HG02852 (cell line): ENCODE data around the gene XCR1.
"Not testable (repeated sequence)": the region's sequence is repeated elsewhere in the genome, so short reads cannot be mapped to it uniquely, and the experiment has no call there.

Source experiments
- ATAC-seq: cut with Tn5 transposase; IDR thresholded peaks from one replicate; pipeline ENCODE4 v1.9.1; 2021; ENCODE audit warnings: mild to moderate bottlenecking, moderate library complexity; ENCODE audit not compliant: unreplicated experiment

XCR1 gene

GRCh38 chr3:46007280-46007679 lies 20.0 kb downstream of the XCR1 start:
- no peak for ATAC-seq

GRCh38 chr3:46006238-46007032 lies 20.8 kb downstream of the XCR1 start:
- no peak for ATAC-seq

- not testable (repeated sequence) for ATAC-seq
Measured at GRCh38 chr3:46003706-46004105, 23.6 kb downstream of the XCR1 start.

- ATAC-seq = no peak
Measured at GRCh38 chr3:46001178-46001577, 26.1 kb downstream of the XCR1 start.

DNA sequence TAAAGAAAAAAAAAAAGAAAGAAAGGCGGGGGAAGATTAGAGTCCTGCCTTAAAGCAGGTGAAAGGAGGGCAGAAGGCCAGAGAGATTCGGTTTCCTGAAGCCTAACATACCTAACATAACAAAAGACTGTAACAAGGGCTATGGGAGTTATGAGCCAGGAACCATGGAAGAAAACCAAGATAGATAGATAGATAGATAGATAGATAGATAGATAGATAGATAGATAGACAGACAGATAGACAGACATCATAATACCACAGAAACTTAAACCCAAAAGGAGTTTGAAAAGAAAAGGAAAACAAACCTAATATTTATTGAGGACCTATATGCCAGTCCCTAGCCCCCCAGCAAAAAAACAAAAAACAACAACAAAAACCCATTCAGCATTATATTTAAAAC lies 29.3 kb downstream of the XCR1 start:
- no peak for ATAC-seq

- not testable (repeated sequence) for ATAC-seq
Measured at GRCh38 chr3:45997499-45997898, 29.8 kb downstream of the XCR1 start.

DNA sequence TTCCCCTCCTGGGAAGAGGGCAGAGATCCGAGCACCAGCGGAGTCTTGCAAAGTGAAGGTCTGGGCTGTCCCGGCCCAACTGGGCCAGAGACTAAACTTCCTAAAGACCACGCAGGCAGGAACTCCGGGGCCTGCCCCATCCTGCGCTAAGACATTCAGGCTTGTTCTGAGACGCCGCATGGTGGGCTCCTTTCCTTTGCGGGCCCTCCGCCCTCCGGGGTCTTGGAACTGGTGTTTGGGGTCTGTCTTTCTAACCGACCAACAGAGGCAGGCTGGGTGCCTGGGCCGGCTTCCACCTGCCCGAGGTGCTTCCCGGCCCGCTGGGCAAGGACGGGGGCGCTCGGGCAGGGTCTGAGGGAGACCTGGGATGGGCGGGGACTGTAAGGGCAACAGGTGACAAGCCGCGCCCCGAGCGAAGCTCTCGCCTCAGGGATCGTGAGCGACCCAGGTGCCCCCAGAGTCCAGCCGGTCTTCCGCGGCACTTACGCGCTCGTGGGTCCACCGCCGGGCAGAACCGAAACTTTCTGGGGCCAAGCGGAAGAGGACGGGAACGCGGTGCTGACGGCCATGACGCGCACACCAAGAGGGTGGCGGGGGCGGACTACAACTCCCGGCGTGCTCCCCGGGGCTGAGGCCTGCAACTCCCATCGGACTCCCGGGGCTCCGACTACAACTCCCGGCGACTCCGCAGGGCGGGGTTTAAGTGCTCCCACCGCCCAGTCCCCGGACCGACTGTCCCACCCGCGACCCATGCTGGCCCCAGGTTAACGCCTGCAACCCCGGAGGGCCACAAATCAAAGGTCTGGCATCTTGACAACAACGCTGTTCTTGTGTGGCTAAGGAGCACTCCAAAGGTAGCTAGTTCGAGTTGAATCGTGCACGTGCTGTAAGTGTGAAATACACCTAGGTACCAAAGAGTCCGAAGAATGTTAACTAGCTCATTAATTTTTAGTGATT lies 31.8 kb downstream of the XCR1 start, which contains the start of gene FYCO1:
Gene FYCO1 (minus strand): TSS at position 589 of the 957 bp plus-strand sequence. CDS start 10,914 bp downstream, outside the sequence.
- ATAC-seq = peak; percentile 92

- ATAC-seq = peak; percentile 8
Measured at GRCh38 chr3:45994419-45995235, 32.7 kb downstream of the XCR1 start.

DNA sequence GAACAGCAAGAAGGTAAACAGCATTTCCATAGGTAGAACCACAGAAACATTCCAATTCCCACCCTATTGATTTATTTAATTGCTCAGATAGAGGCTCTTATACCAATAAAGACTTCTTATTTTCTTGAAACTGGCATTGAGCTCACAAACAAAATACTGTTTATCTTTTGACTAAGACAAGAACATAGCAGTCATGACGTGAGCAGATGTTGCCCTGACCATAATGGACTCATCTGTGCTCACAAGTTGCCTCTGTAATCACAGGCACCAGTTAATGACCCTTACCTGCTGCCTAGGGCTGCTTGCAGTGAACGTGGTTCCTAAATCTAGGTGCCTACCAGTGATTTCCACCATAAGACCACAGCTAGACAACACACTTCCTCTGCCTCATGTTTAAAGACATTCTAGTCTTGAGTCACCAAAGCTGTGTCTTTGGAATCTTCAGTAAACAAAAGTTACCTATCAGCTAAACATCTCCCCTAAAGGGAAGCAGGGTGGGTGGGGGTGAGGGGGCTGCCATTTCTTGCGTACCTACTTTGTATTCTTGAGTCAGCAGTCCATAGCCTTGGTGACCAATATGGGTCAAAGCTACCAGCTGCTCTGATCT lies 33.8 kb downstream of the XCR1 start:
- no peak for ATAC-seq

DNA sequence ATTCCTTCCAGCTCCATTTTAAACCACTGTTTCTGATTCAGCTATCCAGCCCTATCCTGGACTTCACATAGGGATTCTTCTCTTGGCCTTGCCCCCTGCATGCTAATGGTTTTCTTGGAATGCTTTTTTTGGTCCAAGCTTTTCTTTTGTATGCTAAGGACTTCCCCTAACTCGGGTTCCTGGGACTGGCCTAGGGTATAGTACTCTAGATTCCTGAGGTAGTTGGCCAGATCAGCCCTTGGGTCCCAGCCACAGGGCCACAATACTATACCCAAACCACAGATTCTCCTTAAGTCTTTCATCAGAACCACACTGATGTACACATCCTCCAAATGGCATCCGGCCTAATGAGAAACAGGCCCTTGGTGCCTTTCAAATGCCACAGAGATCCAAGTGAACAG lies 34.5 kb downstream of the XCR1 start:
- no peak for ATAC-seq

DNA sequence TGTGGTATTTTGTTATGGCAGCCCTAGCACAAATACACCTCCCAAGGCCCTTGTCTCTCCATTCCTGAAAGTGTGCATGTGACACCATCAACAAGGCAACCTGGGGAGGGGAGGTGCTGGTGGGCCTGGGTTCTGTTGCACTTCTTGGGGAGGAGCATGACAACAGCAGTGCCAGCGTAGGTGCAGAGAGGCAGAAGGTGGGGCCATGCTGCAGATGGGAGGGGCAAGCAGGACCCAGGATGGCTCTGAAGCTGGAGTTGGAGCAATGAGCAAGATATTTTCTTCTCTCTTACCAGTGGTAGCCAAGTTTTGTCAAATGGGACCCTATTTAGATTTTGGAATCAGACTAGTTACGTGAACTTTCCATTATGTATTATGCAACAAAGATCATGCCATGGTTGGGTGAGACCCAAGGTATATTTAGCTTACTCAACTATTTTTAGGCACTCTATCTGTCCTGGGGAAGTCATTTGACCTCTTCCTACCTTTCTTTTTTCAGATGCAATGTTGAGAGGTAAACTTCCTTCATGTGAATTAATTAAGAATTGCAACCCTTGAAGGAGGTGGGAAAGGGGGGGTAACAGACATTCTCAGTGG lies 35.1 kb downstream of the XCR1 start:
- no peak for ATAC-seq

- no peak for ATAC-seq
Measured at GRCh38 chr3:45991341-45991740, 35.9 kb downstream of the XCR1 start.

GRCh38 chr3:45990181-45990580 lies 37.1 kb downstream of the XCR1 start:
- ATAC-seq = no peak

DNA sequence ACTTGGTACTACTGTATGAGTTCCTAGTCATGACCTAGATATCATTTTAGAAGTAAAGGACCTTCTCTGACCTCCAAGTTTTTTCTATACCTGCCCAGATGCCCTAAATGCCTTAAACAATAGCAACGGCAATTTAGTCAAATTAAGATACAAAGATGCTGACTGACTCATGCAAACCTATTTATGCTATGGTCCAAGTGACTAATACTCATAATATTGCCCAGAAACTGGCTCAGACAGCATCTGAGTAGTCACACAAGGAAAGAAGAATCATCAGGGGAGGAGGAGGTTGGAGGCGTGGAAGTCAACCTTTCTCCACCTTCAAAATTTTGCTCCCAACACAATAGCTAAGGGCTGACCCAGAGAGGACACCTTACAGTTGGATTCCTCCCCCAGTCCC lies 38.5 kb downstream of the XCR1 start:
- no peak for ATAC-seq

- no peak for ATAC-seq
Measured at GRCh38 chr3:45988362-45988761, 38.9 kb downstream of the XCR1 start.

DNA sequence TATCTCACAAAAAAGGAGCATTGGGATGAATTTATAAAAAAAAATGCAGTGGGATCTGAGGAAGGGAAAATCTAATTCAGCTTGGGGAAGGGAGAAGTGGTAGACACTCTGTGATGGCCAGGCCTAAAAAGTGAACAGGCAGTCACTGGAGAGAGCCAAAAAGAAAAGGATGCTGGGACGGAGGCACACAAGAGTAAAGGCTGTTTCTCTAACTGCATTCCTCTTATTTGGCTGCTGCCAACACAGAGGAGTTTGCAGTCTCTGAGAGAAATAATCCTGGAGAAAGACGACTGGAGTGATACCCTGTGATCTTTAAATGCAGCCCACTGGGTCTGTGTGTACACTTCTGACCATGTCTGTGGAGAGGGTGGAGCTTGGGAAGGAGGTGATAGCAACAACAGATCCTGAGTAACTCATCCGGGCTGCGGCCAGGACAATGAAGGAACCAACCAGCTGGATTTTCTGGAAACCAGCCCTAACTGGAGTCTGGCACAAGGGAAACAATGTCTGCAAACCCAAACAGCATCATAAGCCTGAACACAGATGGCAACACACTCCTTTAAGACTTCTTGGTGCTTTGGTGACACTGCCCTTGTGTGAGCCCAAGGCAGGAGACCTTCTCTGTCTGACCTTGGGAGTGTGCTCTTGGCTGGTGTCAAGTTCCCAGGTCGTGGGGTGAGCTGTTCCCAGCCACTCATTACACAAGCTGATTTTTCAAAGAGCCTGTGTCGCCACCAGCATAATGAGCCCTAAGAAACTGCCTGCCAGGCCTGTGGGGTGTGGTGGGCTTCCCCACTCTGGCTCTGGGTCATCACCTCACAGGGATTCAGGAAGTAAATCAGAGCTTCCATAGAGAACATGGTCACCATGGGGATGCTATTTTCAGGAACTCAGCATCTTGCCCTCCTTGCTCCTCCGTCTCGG lies 39.7 kb downstream of the XCR1 start:
- no peak for ATAC-seq

DNA sequence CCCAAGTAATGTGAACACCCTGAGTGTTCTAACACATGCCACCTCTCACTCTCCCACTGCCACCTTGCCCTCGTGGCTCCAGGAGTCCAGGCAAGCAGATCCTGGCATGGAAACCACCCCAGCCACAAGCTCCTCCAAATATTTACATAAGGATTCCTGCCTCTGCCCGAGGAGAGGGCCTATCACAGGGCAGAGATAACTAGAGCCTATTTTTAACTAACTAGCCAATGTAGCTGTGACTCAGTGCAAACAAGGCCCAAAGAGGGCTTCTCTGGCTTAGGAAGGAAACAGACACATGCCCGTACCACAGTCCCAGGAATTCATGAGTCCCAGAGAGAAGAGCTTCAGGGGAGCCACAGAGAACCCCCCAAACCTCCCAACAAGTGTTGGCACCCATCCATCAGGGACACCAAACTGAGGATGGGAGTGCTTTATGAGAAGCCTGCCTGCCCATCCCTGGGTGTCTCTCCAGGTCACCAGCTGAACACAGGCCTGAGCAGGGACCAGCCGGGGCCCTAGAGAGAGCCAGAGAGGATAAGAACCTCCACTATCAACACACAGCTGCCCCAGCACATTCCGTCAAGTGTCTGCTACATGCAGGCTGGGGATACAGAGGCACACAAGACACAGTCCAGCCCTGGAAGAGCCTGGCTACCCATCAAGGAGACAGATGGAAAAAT lies 40.8 kb downstream of the XCR1 start:
- ATAC-seq = no peak

DNA sequence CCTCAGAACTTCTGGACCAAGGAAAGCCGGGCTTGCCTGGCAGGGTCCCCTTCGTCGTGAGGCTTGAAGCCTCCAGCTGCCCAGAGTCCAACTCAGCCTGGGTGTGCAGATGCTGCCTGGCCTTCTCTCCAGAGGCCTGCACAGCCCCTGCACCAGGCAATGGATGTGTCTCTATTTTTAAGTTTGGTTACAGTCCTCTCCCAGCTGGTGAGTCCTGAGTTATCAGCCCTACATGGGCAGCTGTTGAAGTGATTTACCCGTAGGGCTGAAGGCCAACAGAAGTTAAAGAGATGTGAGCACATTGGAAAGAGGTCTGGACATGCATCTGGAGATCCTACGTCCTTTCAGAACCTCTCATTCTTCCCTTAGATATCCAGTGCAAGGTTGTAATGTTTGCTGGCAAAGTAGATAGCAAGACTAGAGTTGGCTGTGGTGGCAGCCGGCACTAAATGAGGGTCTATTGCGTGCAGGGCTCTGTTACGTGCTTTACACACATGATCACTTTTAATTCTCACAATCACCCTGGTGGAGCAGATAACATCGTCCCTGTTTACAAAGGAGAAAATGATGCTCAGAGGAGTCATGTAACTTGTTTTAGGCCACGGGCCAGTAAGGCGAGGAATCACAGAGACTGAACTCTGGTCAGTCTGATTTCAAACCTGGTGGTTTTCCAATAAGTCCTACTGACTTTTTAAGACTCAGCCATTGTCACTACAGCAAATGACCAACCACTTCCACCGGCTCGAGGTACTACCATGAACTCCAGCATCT lies 41.6 kb downstream of the XCR1 start:
- ATAC-seq = no peak
